ENCODE measurements around the gene TMEM141. TPM values are rescaled to one million over a fixed set of nuclear protein-coding genes. Genes with fewer than 3 reads are reported as not detected.

The TMEM141 gene
- 24.0 and 27.6 TPM in 2 replicates for total RNA-seq (2014; rRNA removed; shearing (Covaris generic))
- polyA plus RNA-seq (2014; cell fraction: nucleus; rRNA removed): 59.1 and 86.2 TPM in 2 replicates

DNA sequence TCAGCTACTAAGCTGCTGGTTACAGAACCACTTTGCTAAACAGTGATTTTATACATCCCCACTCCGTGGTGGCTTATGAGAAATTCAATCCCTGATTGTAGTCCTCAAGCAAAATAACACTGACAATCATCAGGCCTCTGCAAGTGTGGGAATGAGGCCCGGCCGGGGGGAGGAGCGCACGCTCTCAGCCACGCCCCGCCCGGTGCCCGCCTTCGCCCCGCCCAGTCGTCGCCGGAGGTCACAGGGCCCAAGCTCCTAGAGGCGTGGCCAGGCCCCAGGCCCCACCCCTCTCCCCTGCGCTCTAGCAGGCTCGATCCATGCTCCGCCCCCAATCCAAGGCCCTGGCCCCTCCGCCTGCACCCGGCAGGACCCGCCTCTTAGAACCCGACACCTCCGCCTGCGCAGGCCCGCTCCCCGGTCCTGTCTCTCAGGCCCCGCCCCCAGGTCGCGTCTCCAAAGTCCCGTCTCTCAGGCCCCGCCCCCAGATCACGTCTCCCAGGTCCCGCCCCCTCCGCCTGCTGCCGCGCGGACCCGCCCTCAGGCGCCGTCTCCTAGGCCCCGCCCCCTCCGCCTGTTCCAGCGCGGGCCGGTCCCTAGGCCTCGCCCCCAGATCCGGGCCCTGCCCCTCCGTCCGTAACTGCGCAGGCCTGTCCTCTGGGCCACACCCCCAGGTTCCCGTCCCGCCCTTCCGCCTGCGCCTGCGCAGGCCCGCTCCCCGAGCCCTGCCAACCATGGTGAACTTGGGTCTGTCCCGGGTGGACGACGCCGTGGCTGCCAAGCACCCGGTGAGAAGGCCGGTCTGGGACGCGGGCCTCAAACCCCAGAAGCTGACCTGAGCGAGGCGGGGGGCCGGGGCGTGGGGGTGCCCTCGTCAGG, at the start of gene TMEM141:
Gene TMEM141, plus strand, starts transcription at position 705 of the 876 bp plus-strand sequence. Its CDS starts 27 bp downstream, at position 732.
- DNase-seq (ENCODE audit: extremely low read depth, low read depth): peak; percentile 99

GRCh38 chr9:136741883-136742571, 49.1 kb upstream of the TMEM141 start:
- DNase-seq (ENCODE audit: extremely low read depth, low read depth): no peak

- no peak for DNase-seq (ENCODE audit: extremely low read depth, low read depth)
These were observed 48.4 kb upstream of the TMEM141 start, which contains the start of gene LCN10 for GRCh38 chr9:136742591-136743391. LCN10 (minus strand) TSS chr9:136742940; CDS start chr9:136742903, 37 bp downstream.

- no peak for DNase-seq (ENCODE audit: extremely low read depth, low read depth)
These were observed 47.4 kb upstream of the TMEM141 start for GRCh38 chr9:136743639-136744211.

GRCh38 chr9:136744773-136745172, 46.4 kb upstream of the TMEM141 start:
- no peak for DNase-seq (ENCODE audit: extremely low read depth, low read depth)

DNA sequence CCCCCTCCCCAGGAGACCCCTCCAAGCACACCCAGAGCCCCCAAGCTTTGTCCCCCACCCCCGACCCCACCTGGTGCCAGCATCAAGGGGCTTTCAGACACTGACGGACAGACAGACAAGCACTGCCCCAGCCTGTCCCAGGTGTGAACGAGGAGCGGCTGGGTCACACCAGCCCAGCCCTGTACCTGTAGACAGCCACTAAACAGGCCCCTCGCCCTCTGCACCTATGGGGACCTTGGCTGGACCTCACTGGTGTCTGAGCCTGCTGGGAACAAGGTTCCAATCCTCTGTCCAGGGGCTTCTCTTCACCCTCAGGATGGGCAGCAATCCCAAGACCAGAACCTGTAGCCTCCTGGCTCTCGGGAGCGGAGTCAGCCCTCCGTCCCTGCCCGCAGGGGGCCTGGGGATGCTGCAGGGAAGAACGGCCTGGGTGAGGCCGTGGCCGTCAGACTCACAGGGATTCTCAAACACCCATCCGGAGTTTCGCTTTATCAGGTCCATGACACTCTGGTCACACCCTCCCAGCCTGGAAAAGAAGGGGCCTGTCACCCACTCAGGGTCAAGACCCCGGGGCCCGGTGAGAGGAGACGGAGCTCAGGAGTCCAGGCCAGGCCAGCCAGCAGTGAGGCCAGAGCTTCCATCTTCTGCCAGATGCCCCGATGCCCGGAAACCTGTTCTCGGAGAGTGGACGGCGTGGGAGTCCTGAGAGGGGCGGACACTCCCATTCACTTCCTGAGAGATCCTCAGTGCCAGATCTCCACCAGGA, 45.6 kb upstream of the TMEM141 start:
- no peak for DNase-seq (ENCODE audit: extremely low read depth, low read depth)

GRCh38 chr9:136746155-136746490, 45.0 kb upstream of the TMEM141 start:
- DNase-seq (ENCODE audit: extremely low read depth, low read depth): no peak

- DNase-seq (ENCODE audit: extremely low read depth, low read depth): no peak
These were observed 44.5 kb upstream of the TMEM141 start for GRCh38 chr9:136746621-136747020.

GRCh38 chr9:136747161-136748060, 43.7 kb upstream of the TMEM141 start:
- no peak for DNase-seq (ENCODE audit: extremely low read depth, low read depth)

GRCh38 chr9:136748201-136748600, 42.9 kb upstream of the TMEM141 start, which contains the start of gene LCN6:
LCN6 (minus strand) TSS chr9:136748525; CDS start chr9:136748483, 42 bp downstream.
- no peak for DNase-seq (ENCODE audit: extremely low read depth, low read depth)

DNA sequence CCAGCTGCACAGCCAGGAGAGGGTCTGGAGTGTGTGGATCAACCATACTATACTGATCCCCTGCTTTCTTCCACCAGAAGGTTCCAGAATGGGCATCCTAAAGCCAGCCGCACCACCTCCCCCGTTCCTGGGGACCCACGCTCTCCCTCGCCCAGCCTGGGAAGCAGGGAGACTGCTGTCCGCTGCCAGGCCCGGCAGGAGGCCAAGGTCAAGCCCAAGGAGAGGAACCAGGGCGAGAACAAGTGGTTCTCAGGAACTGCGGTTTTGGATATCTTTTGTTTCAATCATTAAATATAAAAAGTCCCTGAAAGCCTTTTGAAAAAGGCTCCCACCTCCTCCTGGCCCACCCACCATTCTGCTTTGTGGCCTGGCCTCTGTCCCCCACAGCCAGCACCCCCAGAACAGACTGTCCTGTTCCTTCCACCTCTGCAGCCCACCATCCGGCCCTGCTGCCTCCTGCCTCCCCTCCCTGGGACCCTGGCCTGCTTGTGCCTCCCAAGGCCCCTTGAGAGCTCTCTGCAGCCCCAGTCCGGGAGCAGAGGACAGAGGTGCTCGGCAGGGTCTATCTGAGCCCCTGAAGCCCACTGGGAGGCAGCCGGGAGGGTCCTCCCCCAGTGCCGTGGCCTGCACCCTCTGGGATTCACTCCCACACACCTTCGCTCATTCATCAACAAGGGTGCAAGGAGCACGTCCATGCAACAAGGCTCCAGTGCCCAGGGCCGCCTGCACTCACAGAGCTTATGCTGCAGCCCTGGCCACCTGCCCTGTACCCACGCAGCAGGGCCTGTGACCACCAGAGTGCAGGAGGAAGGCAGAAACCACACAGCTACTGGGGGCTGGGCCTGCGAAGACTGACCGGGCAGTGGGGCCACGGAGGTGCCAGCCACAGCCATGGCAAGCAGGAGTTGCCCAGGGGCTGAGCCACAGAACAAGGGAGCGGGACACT, 42.2 kb upstream of the TMEM141 start:
- DNase-seq (ENCODE audit: extremely low read depth, low read depth): no peak

- DNase-seq (ENCODE audit: extremely low read depth, low read depth): no peak
These were observed 40.6 kb upstream of the TMEM141 start for GRCh38 chr9:136750526-136750925.

- no peak for DNase-seq (ENCODE audit: extremely low read depth, low read depth)
These were observed 39.9 kb upstream of the TMEM141 start for GRCh38 chr9:136751244-136751643.

- no peak for DNase-seq (ENCODE audit: extremely low read depth, low read depth)
These were observed 39.3 kb upstream of the TMEM141 start for GRCh38 chr9:136751814-136752213.

- DNase-seq (ENCODE audit: extremely low read depth, low read depth): no peak
These were observed 37.6 kb upstream of the TMEM141 start for GRCh38 chr9:136753371-136754058.

DNA sequence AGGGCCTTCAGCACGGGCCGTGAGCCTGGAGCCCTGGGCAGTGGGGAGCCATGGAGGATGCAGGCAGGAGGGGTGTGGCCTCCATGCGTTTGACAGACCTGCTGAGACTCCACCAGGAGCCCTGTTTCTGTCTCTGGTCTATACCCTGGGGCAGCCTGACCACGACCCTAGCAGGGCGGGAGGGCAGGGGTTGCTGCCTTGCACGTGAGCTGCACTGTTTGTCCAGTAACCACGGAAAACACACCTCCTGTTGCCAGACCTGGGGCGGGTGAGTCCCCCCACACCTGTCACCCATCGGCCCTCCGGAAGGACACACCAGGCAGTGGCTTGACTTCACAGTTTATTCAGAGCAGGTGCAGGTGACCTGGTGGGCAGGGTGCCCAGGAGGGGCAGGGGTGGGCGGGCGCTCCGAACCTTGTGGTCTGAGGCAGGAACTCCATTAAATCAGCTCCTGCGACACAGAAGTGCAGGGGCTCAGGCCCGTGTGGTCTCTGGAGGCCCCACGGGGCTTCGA, 37.0 kb upstream of the TMEM141 start:
- DNase-seq (ENCODE audit: extremely low read depth, low read depth): no peak
